Osteocyte (in vitro differentiated cells): ENCODE measurements around the gene PLD6. TPM values are rescaled to one million over a fixed set of nuclear protein-coding genes. Genes with fewer than 3 reads are reported as not detected.
A peak's percentile ranks its signal among the peaks of the same experiment; 100 is the strongest.
"Not testable (repeated sequence)": the region's sequence is repeated elsewhere in the genome, so short reads cannot be mapped to it uniquely, and the experiment has no call there.

Experiments used
- DNase-seq: peaks from one replicate; pipeline ENCODE4 v3.0.0; 2021; ENCODE audit warnings: mixed read lengths; ENCODE audit not compliant: unreplicated experiment; ENCODE audit errors: extremely low spot score
- H3K27ac Mint-ChIP-seq: one replicate; pipeline ENCODE4 v1.8.0; 2021; ENCODE audit warnings: mild to moderate bottlenecking, mixed read lengths; ENCODE audit not compliant: unreplicated experiment
- H3K27me3 Mint-ChIP-seq: one replicate; pipeline ENCODE4 v1.8.0; 2021; ENCODE audit warnings: mixed read lengths; ENCODE audit not compliant: unreplicated experiment
- H3K36me3 Mint-ChIP-seq: one replicate; pipeline ENCODE4 v1.8.0; 2021; ENCODE audit warnings: mixed read lengths; ENCODE audit not compliant: unreplicated experiment
- H3K4me1 Mint-ChIP-seq: one replicate; pipeline ENCODE4 v1.8.0; 2021; ENCODE audit warnings: mixed read lengths; ENCODE audit not compliant: unreplicated experiment
- H3K4me3 Mint-ChIP-seq: one replicate; pipeline ENCODE4 v1.8.0; 2021; ENCODE audit warnings: mild to moderate bottlenecking, moderate library complexity, mixed read lengths; ENCODE audit not compliant: unreplicated experiment
- H3K9me3 Mint-ChIP-seq: one replicate; pipeline ENCODE4 v1.8.0; 2021; ENCODE audit warnings: mixed read lengths; ENCODE audit not compliant: unreplicated experiment
- CTCF ChIP-seq: fragments of 200-600 bp; sonication (generic); IDR thresholded peaks from 2 replicates; pipeline ENCODE4 v1.5.0; 2021; ENCODE audit warnings: antibody characterized with exemption, mild to moderate bottlenecking, moderate library complexity
- total RNA-seq: library from RNA; stranded (reverse); gene quantifications from 2 replicates; pipeline ENCODE4 v1.2.1, GENCODE V29; 2021

Gene PLD6
- total RNA-seq, 1 donor from 2014 or later: 0.81 TPM

- Mint-ChIP-seq H3K27me3 (no peaks in the 10 kb centered on the region), H3K4me3 (no peak overlapping the region)
- DNase-seq: no peak
Observed at GRCh38 chr17:17201271-17201670, 4.9 kb downstream of the PLD6 start.

GRCh38 chr17:17200831-17201230, 5.3 kb downstream of the PLD6 start:
- peaks cover 45% of the 10 kb centered on the region for H3K4me1 Mint-ChIP-seq
- DNase-seq: no peak
- H3K36me3 Mint-ChIP-seq: peaks cover 2% of the 10 kb centered on the region
- H3K27ac Mint-ChIP-seq: peak overlapping the region; percentile 93
- H3K27me3 Mint-ChIP-seq: no peaks in the 10 kb centered on the region
- TF ChIP-seq CTCF: no peak
- no peaks in the 10 kb centered on the region for H3K9me3 Mint-ChIP-seq
- peak overlapping the region; percentile 12 for H3K4me3 Mint-ChIP-seq

More at GRCh38 chr17:17201271-17201670, 4.9 kb downstream of the PLD6 start:
- H3K36me3 Mint-ChIP-seq: peaks cover 2% of the 10 kb centered on the region
- TF ChIP-seq CTCF: no peak
- peak overlapping the region; percentile 93 for H3K27ac Mint-ChIP-seq
- peaks cover 45% of the 10 kb centered on the region for H3K4me1 Mint-ChIP-seq
- no peaks in the 10 kb centered on the region for H3K9me3 Mint-ChIP-seq

- Mint-ChIP-seq H3K27ac (peak overlapping the region; percentile 93), H3K27me3 (no peaks in the 10 kb centered on the region), H3K9me3 (no peaks in the 10 kb centered on the region), H3K36me3 (peaks cover 2% of the 10 kb centered on the region), H3K4me3 (peak overlapping the region; percentile 12), H3K4me1 (peaks cover 45% of the 10 kb centered on the region)
- DNase-seq: no peak
- TF ChIP-seq CTCF: no peak
Observed at GRCh38 chr17:17200311-17200710, 5.8 kb downstream of the PLD6 start.

GRCh38 chr17:17198281-17198680, 7.9 kb downstream of the PLD6 start:
- no peak overlapping the region for H3K4me3 Mint-ChIP-seq
- H3K9me3 Mint-ChIP-seq: no peaks in the 10 kb centered on the region
- H3K27ac Mint-ChIP-seq: no peak overlapping the region
- no peaks in the 10 kb centered on the region for H3K36me3 Mint-ChIP-seq
- H3K4me1 Mint-ChIP-seq: peaks cover 33% of the 10 kb centered on the region
- no peaks in the 10 kb centered on the region for H3K27me3 Mint-ChIP-seq
- TF ChIP-seq CTCF: no peak
- DNase-seq: no peak

GRCh38 chr17:17196776-17197175, 9.4 kb downstream of the PLD6 start:
- no peak overlapping the region for H3K4me3 Mint-ChIP-seq
- H3K9me3 Mint-ChIP-seq: no peaks in the 10 kb centered on the region
- no peak for TF ChIP-seq CTCF

GRCh38 chr17:17195466-17195865, 10.7 kb downstream of the PLD6 start:
- not testable (repeated sequence) for H3K27me3 Mint-ChIP-seq, H3K36me3 Mint-ChIP-seq, H3K27ac Mint-ChIP-seq, H3K9me3 Mint-ChIP-seq, DNase-seq, H3K4me3 Mint-ChIP-seq
- peaks cover 32% of the 10 kb centered on the region for H3K4me1 Mint-ChIP-seq

More at GRCh38 chr17:17196776-17197175, 9.4 kb downstream of the PLD6 start:
- Mint-ChIP-seq H3K27me3 (no peaks in the 10 kb centered on the region), H3K36me3 (no peaks in the 10 kb centered on the region), H3K27ac (no peak overlapping the region), H3K4me1 (peaks cover 31% of the 10 kb centered on the region)
- no peak for DNase-seq
